HG03469 (cell line): ENCODE measurements around the gene RHOH.
A peak's percentile ranks its signal among the peaks of the same experiment; 100 is the strongest.

Experiments
- ATAC-seq: cut with Tn5 transposase; IDR thresholded peaks from one replicate; pipeline ENCODE4 v1.9.1; 2021; ENCODE audit warnings: mild to moderate bottlenecking, moderate library complexity, moderate number of reproducible peaks; ENCODE audit not compliant: unreplicated experiment

The RHOH gene

GRCh38 chr4:40187386-40187906 lies 9.4 kb upstream of the RHOH start:
- no peak for ATAC-seq

GRCh38 chr4:40190019-40190418 lies 6.8 kb upstream of the RHOH start:
- ATAC-seq, result no peak

- no peak for ATAC-seq
Observed at GRCh38 chr4:40190465-40190864, 6.4 kb upstream of the RHOH start.

- no peak for ATAC-seq
Observed at GRCh38 chr4:40190880-40191815, 5.7 kb upstream of the RHOH start.

- ATAC-seq, result peak; percentile 23
Observed at GRCh38 chr4:40192114-40193015, 4.5 kb upstream of the RHOH start.

DNA sequence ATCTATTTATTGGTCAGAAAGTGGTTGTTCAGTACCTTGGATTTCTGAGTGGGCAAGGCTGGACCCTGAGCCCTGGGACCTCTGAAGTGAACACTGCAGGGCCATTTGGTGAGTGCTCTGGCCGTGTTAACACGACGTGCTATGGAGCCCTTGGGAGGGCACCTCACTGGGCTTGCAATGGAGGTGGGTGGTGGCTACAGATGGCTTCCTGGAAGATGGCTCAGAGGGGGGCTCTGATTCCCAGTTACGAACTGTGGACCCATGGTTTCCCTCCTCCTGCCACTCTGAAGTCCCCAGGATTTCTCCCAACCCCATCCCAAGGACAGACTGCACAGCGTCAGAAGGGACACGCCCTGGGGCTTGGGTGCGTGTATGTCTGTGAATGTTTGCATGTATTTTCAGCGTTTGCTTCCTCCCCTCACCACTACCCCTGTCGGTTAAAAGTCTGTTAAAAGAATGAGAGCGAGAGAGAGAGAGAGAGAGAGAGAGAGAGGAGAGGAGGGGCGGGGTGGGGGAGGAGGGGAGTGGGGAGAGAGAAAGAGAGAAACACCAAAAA lies 3.7 kb upstream of the RHOH start:
- peak; percentile 15 for ATAC-seq

DNA sequence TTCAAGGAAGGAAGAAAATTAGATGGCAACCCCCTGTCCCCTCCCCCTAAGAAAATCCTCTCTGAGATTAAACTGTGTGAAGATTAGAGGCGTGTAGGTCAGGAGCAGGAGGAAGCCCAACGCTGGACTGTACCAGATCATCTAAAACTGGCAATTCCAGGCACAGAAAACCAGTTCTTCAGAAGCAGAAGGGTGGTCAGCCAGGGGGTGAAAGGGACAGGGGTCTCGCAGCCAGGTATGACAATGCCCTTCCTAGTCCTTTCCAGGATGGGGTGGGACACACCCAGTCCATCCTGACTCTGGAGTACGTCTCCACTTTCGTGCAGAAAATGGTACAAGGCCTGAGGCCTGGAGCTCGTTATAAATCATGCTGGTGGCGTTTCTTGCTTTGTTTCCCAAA lies 3.3 kb upstream of the RHOH start:
- ATAC-seq, result no peak

- no peak for ATAC-seq
Observed at GRCh38 chr4:40194602-40195161, 2.1 kb upstream of the RHOH start.

GRCh38 chr4:40195182-40196177 lies 1.4 kb upstream of the RHOH start:
- no peak for ATAC-seq

GRCh38 chr4:40196272-40196671 lies 559 bp upstream of the RHOH start:
- ATAC-seq, result no peak

- no peak for ATAC-seq
Observed at GRCh38 chr4:40197879-40198689, 1.3 kb downstream of the RHOH start.

GRCh38 chr4:40199179-40199670 lies 2.4 kb downstream of the RHOH start:
- ATAC-seq, result no peak

DNA sequence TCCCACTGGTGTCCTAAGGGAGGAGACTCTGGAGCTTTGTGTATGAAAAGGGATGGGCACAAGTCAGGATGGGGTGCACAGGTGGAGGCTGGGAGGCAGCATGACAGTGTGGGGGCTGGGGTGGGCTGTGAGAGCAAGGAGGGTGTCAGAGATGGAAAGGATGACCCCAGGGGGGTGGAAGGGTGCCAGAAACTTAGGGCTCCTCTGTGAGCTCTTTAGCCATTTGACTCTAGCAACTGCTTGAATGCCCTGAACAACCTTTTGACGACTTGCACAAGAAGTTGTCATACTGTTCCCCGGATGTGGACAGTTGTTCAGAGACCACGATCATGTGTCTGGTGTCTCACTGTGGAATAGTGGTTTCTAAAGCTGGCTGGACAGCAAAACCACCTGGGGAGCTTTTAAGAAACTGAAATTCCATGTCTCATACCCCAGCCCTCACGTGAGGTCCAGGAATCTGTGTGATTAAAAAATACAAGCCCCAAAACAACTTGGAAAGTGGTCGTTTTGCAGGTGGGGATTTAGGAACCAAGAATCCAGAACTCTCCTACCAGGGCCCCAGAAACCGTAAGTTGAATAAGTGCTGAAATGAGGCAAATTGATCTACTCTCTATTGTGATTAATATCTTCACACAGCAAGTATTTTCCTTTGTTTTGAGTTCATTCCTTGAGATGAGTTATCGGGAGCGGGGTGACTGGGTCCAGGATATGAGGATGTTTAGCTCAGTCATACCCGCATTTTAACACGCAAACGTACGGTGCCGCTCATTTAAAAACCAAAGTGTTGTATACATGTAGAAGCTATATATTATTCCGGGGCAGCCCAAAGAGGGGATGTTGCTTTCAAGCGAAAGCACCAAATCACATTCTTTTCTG lies 3.4 kb downstream of the RHOH start:
- peak; percentile 46 for ATAC-seq

GRCh38 chr4:40200875-40201801 lies 4.3 kb downstream of the RHOH start:
- ATAC-seq, result no peak

GRCh38 chr4:40201898-40202297 lies 5.1 kb downstream of the RHOH start:
- no peak for ATAC-seq

DNA sequence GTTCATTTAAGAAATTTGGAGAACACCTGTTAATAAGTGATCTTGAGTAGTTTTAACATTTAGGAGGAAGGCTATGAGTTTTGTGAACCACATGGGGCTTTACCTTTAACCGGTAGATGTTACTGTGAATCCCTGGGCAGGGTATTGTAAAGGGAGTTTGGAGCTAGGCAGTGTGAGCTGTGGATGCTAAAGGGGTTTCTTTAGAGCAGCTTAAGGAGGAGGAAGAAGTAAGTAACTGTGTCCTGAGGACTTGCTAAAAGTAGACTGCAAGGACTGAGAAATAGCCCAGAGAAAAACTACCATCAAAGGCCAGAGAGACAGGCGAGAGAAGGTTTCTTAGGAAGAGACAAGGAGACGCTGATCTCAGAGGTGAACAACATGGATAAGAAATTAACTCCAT lies 5.6 kb downstream of the RHOH start:
- no peak for ATAC-seq
